ENCODE data around the gene CBR4. TPM values are rescaled to one million over a fixed set of nuclear protein-coding genes. Genes with fewer than 3 reads are reported as not detected.

Gene CBR4
- total and polyA plus RNA-seq, 7 donors, result 8.4 to 23.9 (median 16.4) TPM

Small RNAs within 50 kb of the gene (small RNA-seq; reads per million reads assigned to genes)
- gene RNY4P17, result 1.7 to 3.7 (median 2.9) reads per million in 3 donors

Measured in sigmoid colon (tissue), 7 donors.